Measurements from ENCODE around the gene LAPTM5. TPM values are rescaled to one million over a fixed set of nuclear protein-coding genes. Genes with fewer than 3 reads are reported as not detected.

The LAPTM5 gene
- total and polyA plus RNA-seq, 2 donors (not counting 3 experiments of a cell fraction or from before 2014, with no cell fraction given), result 83.4 to 95.2 TPM

DNA sequence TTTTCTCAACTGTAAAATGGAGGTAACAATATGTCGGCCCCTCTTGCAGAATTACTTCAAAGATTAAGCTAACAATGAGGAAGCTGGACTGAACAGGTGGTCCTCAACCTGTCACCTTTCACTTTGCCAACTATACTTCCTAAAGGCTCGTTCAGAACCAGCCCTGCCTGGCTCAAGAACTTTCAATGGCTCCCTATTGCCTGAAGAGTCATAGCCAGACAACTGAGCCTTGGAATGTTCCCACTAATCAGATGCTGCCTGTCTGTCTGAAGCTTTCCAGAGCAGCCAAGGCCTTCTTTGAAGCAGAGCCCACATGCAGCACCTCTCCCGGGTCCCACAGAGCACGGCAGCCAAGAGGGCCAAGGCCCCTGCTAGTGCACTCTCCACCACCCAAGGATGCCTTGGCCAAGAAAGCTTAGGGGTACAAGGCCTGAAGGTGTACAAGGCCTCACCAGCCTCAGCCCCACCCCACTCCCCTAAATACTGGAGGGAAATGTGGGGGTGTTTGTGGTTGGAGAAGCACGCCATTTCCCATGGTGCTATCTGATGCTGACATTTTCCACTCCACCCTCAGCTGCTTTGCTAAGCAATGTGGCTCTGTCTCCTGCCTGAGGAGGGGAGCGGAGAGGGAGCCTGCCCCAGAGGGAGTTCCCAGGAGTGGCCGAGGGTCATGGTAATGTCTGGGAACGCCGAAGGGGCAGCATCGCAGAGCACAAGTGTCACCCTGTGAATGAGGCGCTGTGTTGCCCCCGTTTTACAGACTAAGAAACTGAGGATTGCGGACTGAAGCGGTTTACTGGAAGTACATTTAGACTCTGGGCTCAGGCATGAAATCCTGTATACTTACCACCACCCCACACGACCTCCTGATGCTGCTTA, 8.2 kb upstream of the LAPTM5 start:
- Histone ChIP-seq H2AFZ (ENCODE audit: low read depth, low read length) (no peak overlapping the region), H3K79me2 (ENCODE audit: control insufficient read depth, insufficient read depth, low read length) (no peaks in the 10 kb centered on the region), H3K36me3 (ENCODE audit: control insufficient read depth in 2 of 2, extremely low read depth in 1 of 2, insufficient read depth in 2 of 2, low read length in 2 of 2) (no peaks in the 10 kb centered on the region), H4K20me1 (replicated peaks; ENCODE audit: control insufficient read depth, extremely low read depth, insufficient read depth, low read length) (no peaks in the 10 kb centered on the region), H3K4me1 (ENCODE audit: control insufficient read depth, extremely low read depth, insufficient read depth, low read length) (no peaks in the 10 kb centered on the region), H3K27me3 (ENCODE audit: control insufficient read depth in 2 of 2, insufficient read depth in 2 of 2, low read length in 2 of 2) (no peaks in the 10 kb centered on the region), H3K9me1 (replicated peaks; ENCODE audit: control insufficient read depth, extremely low read depth, insufficient read depth, low read length) (no peaks in the 10 kb centered on the region), H3K9me3 (replicated peaks; ENCODE audit: control insufficient read depth, insufficient read depth, low read length) (no peaks in the 10 kb centered on the region), H3K4me2 (ENCODE audit: insufficient read depth, low read length) (no peak overlapping the region), H3K27ac (ENCODE audit: insufficient read depth, low read depth, low read length) (no peak overlapping the region), H3K4me3 (replicated peaks in 1 of 3; ENCODE audit: insufficient read depth in 1 of 3, low read depth in 1 of 3, low read length in 3 of 3) (no peak overlapping the region), H3K9ac (replicated peaks; ENCODE audit: extremely low read depth, insufficient read depth, low read length) (no peak overlapping the region)
- dilution Hi-C loops (cut with MboI; ENCODE audit: extremely low pct_ligation_motif_present, low sequenced_read_pairs) (no loop called here), intact Hi-C loops (cut with micrococcal nuclease) (no loop called here)
- FAIRE-seq (no peak), DNase-seq (ENCODE audit: low read depth, low spot score) (no peak)
- no peak for TF ChIP-seq POLR2A (IDR thresholded peaks at IDR 0.05; ENCODE audit: low read depth, low read length)
- TF ChIP-seq, protein P1, sequence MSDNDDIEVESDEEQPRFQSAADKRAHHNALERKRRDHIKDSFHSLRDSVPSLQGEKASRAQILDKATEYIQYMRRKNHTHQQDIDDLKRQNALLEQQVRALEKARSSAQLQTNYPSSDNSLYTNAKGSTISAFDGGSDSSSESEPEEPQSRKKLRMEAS (IDR thresholded peaks at IDR 0.05; ENCODE audit: insufficient read depth, insufficient read length), result no peak
- TF ChIP-seq JUN (IDR thresholded peaks at IDR 0.05; ENCODE audit: borderline replicate concordance, insufficient read depth, insufficient read length, low read depth), result no peak
- BruUV-seq (replicated peaks), result no TSS peak
- ChIA-PET POLR2A (no interaction called here), CTCF (interaction anchor here (1.0 to 1.4 kb wide), 3 partner anchors 17 to 47 kb away, joined by 3 to 4 read pairs (median 4); no protein-coding TSS in a partner anchor)

DNA sequence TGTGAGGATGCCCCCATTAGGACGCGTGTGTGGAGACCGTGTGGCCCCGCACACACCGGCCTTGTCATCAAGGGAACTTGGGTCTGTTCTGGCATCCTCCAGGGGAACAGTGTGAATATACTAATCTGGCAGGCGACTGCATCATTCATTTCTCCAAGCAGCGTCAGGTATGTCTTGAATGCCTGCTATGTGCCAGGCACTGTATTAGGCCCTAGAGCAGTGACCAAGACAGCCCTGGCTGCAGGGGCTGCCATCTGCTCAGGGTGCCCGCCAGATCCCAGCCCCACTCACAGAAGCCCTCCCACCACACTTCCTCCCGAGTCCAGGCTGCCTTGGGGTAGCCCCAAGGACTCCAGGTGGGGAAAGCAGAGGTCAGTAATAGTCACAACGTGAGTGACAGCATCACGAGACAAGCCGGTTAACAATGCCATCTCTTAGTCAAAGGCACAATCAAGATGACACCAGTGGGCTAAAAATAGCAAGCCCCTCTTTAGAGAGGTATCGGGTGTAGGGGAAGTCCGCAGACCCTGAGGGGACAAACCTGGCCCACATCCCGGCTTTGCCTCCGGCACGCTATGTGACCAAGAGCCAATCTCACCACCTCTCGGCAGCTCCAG, 7.5 kb upstream of the LAPTM5 start:
- CTCF ChIA-PET, result interaction anchor here (1.0 kb wide), 1 partner anchor 43 kb away, joined by 4 read pairs; no protein-coding TSS in a partner anchor
- no TSS peak for BruUV-seq (replicated peaks)

More for the DNA sequence above, 7.5 kb upstream of the LAPTM5 start:
- Histone ChIP-seq H4K20me1 (replicated peaks; ENCODE audit: control insufficient read depth, extremely low read depth, insufficient read depth, low read length) (no peaks in the 10 kb centered on the region), H3K27ac (ENCODE audit: insufficient read depth, low read depth, low read length) (no peak overlapping the region), H2AFZ (ENCODE audit: low read depth, low read length) (no peak overlapping the region), H3K27me3 (ENCODE audit: control insufficient read depth in 2 of 2, insufficient read depth in 2 of 2, low read length in 2 of 2) (no peaks in the 10 kb centered on the region), H3K9ac (replicated peaks; ENCODE audit: extremely low read depth, insufficient read depth, low read length) (no peak overlapping the region), H3K4me1 (ENCODE audit: control insufficient read depth, extremely low read depth, insufficient read depth, low read length) (no peaks in the 10 kb centered on the region), H3K4me2 (ENCODE audit: insufficient read depth, low read length) (no peak overlapping the region), H3K36me3 (ENCODE audit: control insufficient read depth in 2 of 2, extremely low read depth in 1 of 2, insufficient read depth in 2 of 2, low read length in 2 of 2) (no peaks in the 10 kb centered on the region), H3K4me3 (replicated peaks in 1 of 3; ENCODE audit: insufficient read depth in 1 of 3, low read depth in 1 of 3, low read length in 3 of 3) (no peak overlapping the region), H3K79me2 (ENCODE audit: control insufficient read depth, insufficient read depth, low read length) (no peaks in the 10 kb centered on the region), H3K9me1 (replicated peaks; ENCODE audit: control insufficient read depth, extremely low read depth, insufficient read depth, low read length) (no peaks in the 10 kb centered on the region), H3K9me3 (replicated peaks; ENCODE audit: control insufficient read depth, insufficient read depth, low read length) (no peaks in the 10 kb centered on the region)
- no peak for DNase-seq (ENCODE audit: low read depth, low spot score)
- TF ChIP-seq, protein P1 (IDR thresholded peaks at IDR 0.05; ENCODE audit: insufficient read depth, insufficient read length), result no peak
- TF ChIP-seq POLR2AphosphoS5 (IDR thresholded peaks at IDR 0.05; ENCODE audit: insufficient read depth, low read depth, low read length) (no peak), POLR2A (IDR thresholded peaks at IDR 0.05; ENCODE audit: low read depth, low read length) (no peak), MYC (IDR thresholded peaks at IDR 0.05; ENCODE audit: low read depth, low read length) (no peak), EZH2 (IDR thresholded peaks at IDR 0.05; ENCODE audit: borderline replicate concordance, low read depth, low read length, severe bottlenecking) (no peak), FOS (IDR thresholded peaks at IDR 0.05; ENCODE audit: borderline replicate concordance, insufficient read depth, low read length) (no peak), JUN (IDR thresholded peaks at IDR 0.05; ENCODE audit: borderline replicate concordance, insufficient read depth, insufficient read length, low read depth) (no peak), GATA2 (IDR thresholded peaks at IDR 0.05; ENCODE audit: insufficient read depth, insufficient read length, low read depth, low read length) (no peak)
- TF ChIP-seq, protein P2, sequence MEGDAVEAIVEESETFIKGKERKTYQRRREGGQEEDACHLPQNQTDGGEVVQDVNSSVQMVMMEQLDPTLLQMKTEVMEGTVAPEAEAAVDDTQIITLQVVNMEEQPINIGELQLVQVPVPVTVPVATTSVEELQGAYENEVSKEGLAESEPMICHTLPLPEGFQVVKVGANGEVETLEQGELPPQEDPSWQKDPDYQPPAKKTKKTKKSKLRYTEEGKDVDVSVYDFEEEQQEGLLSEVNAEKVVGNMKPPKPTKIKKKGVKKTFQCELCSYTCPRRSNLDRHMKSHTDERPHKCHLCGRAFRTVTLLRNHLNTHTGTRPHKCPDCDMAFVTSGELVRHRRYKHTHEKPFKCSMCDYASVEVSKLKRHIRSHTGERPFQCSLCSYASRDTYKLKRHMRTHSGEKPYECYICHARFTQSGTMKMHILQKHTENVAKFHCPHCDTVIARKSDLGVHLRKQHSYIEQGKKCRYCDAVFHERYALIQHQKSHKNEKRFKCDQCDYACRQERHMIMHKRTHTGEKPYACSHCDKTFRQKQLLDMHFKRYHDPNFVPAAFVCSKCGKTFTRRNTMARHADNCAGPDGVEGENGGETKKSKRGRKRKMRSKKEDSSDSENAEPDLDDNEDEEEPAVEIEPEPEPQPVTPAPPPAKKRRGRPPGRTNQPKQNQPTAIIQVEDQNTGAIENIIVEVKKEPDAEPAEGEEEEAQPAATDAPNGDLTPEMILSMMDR (IDR thresholded peaks at IDR 0.05; ENCODE audit: extremely low read depth in 1 of 2, insufficient read depth in 1 of 2, low read depth in 1 of 2, low read length in 2 of 2), result no peak
- intact Hi-C loops (cut with micrococcal nuclease) (no loop called here), dilution Hi-C loops (cut with MboI; ENCODE audit: extremely low pct_ligation_motif_present, low sequenced_read_pairs) (no loop called here)
- no peak for FAIRE-seq
- POLR2A ChIA-PET, result no interaction called here
